KOPT-K1 (cell line): ENCODE results near the gene LEKR1.
"Not testable (repeated sequence)": the region's sequence is repeated elsewhere in the genome, so short reads cannot be mapped to it uniquely, and the experiment has no call there.

Experiments used
- H3K27ac ChIP-seq: fragments of 200-600 bp; sonication (generic); 2 replicates; pipeline ENCODE4 v1.5.1; 2016; ENCODE audit warnings: antibody characterized with exemption, mild to moderate bottlenecking, low read depth, low read length; ENCODE audit not compliant: poor library complexity, severe bottlenecking
- H3K36me3 ChIP-seq: fragments of 200-600 bp; sonication (generic); 2 replicates; pipeline ENCODE4 v1.5.1; 2017; ENCODE audit warnings: antibody characterized with exemption, mild to moderate bottlenecking, low read length, moderate library complexity; ENCODE audit not compliant: insufficient read depth
- H3K9me3 ChIP-seq: fragments of 200-600 bp; sonication (generic); 2 replicates; pipeline ENCODE4 v1.5.1; 2017; ENCODE audit warnings: antibody characterized with exemption, low read length, mild to moderate bottlenecking; ENCODE audit not compliant: insufficient read depth, poor library complexity, severe bottlenecking

The LEKR1 gene

DNA sequence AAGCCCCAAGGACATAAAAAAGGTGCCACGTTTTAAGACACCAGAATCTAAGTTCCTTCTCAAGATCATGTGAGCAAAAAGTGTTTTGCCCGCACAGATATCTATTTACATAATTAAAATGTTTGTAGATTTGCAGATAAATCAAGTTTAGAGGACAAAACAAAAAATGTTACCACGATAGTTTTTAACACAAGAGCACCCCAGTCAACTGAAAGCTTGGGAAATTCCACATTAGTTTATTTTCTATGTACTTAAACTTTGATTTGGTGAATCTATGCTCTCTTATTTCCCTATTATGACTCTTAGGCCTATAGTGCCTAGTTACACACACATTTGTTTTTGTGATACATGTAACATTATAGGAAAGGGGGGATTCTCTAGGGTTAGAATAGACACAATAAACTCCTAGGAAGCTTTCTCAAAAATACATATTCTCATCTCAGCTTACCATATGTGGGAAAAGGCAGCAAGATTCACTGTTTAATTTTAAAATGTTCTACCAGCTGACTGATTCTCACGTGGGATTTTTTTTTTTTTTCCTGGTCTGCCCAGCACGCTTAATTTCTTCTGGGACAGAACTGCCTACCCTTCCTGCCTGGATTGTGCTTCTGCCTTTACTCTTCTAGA lies 8.4 kb upstream of the LEKR1 start:
- no peaks in the 10 kb centered on the region for H3K36me3 ChIP-seq
- no peaks in the 10 kb centered on the region for H3K9me3 ChIP-seq
- H3K27ac ChIP-seq, result no peak overlapping the region

DNA sequence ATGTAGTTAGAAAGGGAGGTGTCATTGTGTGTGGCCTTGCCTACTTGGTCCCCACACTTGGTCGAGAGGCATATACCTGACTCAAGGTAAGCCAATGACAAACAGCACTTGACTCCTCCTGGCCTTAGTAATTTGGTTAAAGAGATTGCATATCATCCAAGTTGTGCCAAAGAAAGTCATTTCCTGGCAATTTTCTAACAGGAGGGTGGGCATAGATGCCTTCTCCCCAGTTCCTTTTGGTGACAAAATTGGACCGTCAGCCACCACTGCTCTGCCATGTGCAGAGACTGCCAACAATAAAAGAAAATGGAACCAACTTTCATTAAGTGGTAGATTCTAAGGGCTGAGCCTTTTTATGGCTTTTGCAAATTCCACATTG lies 7.9 kb upstream of the LEKR1 start:
- H3K27ac ChIP-seq, result no peak overlapping the region

DNA sequence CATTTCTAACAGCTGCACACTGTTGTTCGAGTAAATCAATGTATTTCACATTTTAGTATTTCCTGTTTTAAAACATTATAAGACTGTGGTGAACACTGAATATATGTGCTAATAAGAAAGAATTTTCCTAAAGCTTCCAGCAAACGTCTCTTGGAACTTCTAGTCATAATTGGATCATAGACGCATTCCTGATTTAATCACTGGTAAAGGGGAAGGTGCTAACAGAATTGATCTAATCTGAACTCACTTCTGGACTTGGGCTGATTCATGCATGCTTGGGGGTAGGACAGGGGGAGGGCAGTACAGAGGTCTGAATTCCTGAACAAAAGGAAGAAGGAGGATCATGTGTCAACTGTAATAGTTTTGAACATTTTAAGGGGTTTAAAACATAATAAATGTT lies 7.3 kb upstream of the LEKR1 start:
- no peak overlapping the region for H3K27ac ChIP-seq
- H3K9me3 ChIP-seq, result no peaks in the 10 kb centered on the region

More for the DNA sequence above, 7.9 kb upstream of the LEKR1 start:
- no peaks in the 10 kb centered on the region for H3K9me3 ChIP-seq
- H3K36me3 ChIP-seq, result no peaks in the 10 kb centered on the region

DNA sequence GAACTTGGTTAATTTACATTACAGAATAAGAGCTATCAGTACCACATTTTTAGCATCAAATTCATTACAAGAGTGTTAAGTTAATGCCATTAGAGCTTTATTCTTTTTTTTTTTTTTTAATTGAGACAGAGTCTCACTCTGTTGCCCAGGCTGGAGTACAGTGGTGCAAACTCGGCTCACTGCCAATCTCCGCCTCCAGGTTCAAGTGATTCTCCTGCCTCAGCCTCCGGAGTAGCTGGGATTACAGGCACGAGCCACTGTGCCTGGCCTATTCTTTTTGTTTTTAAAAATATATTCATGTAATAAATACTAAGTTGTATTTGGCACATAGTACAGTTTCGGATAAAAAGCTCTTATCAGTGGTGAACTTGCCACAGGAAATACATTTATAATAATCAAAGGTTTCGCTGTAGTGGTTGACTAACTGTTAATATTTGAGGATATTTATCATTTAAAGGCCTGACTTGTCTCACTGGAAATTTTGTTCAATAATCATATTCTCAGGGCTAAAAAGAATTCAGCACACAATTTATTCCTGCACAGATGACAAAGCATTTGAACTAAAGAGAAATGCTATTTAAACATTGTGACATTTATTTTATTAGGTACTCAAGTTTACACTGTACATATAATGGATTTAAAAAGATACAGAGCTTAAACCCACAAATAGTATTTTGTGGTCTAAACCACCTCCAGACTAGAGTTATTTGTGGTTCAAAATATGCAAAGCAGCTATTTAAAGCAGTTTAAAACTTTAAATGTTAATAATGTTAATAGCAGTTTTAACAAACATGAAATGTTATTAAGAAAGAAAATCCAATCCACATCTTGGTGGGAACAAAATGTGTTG lies 6.1 kb upstream of the LEKR1 start:
- H3K27ac ChIP-seq, result no peak overlapping the region
- H3K36me3 ChIP-seq, result no peaks in the 10 kb centered on the region
- H3K9me3 ChIP-seq, result no peaks in the 10 kb centered on the region

More for the DNA sequence above, 7.3 kb upstream of the LEKR1 start:
- no peaks in the 10 kb centered on the region for H3K36me3 ChIP-seq

DNA sequence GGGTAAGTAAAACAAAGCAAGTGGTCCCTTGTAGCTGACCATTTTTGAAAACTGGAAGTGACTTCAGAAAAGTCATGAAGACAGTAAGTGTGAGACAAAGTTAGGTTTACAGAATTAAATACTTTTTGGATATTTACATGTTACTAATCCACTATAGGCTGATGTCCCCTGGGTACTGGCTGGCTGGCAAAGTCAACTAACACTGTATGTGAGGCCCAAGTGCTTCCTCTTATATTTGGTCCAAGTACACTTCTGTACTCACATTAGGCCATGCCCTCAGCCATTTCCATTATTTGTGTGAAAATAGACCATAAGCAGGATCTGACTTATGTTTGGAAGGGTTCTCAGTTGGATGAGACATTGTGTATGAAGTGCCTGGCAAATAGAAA lies 5.5 kb upstream of the LEKR1 start:
- Histone ChIP-seq H3K36me3 (no peaks in the 10 kb centered on the region), H3K27ac (no peak overlapping the region), H3K9me3 (no peaks in the 10 kb centered on the region)

DNA sequence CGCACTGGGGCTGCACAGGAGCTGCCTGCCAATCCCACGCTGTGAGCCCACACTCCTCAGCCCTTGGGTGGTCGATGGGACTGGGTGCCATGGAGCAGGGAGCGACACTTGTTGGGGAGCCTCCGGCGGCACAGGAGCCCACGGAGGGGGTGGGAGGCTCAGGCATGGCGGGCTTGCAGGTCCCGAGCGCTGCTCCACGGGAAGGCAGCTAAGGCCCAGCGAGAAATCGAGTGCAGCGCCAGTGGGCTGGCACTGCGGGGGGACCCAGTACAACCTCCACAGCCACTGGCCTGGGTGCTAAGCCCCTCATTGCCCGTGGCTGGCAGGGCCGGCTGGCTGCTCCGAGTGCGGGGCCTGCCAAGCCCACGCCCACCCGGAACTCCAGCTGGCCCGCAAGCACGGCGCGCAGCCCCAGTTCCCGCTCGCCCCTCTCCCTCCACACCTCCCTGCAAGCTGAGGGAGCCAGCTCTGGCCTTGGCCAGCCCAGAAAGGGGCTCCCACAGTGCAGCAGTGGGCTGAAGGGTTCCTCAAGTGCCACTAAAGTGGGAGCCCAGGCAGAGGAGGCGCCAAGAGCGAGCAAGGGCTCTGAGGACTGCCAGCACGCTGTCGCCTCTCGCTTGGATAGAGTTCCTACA lies 3.4 kb upstream of the LEKR1 start:
- H3K36me3 ChIP-seq, H3K27ac ChIP-seq, H3K9me3 ChIP-seq: not testable (repeated sequence)

DNA sequence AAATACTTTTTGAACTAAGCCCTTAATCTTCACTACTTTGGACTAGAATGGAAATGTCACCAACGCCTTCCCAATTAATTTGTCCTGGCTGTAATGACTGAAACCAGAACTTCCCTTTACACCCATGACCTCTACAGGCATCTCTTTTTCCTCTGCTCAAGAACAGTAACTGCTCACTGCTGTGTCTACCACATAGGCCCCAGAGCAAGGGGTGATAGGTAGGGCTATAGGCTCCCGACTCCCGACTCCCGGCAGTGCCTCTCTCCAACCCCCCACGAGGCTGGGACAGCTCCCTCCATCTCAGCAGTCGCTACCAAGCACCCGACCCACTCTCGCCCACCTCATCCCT lies 384 bp upstream of the LEKR1 start:
- no peaks in the 10 kb centered on the region for H3K36me3 ChIP-seq
- no peak overlapping the region for H3K27ac ChIP-seq
- no peaks in the 10 kb centered on the region for H3K9me3 ChIP-seq

DNA sequence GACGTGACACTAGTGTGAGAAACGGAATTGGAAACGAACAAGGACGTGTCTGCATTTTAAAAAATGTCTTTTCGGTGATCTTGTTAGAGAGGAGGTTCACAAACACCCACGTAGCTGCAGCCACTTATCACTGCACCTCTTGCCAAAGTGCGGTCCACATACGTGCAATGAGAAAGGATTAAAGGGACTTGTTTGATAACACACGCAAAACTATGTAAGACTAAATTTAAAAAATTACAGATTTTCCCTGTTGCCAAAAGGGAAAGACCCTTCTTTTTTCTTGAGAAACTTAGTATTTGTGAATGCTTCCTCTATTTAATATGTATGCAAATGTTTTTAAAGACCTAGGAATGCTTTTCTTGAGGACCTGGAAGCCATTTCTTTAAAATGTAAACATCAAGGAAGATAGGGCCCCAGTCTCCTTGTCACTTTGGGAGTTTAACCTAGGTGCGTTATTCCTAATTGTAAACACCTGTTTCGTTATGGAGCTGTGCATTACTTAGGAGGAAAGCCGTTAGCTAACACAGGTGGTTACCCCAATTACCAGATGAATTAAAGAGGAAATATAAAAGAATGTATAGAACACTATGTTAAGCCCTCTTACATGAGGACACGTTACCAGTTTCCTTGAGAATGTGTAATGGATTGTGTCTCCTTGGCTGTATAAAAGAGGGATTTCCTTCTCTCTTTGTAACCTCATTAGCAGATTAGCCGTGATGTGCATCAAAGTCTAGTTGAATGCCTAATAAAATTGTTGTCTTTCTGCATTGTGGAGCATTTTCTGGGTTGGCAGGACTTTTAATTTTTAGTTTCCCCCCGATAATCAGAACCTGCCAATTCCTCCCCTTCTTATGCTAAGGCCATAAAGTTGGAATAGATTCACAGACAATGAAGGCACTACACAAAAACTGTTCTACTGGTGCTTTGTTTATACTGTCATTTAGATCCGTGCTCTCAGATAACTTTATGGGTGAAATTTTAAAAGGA lies 1.0 kb downstream of the LEKR1 start:
- Histone ChIP-seq H3K27ac (no peak overlapping the region), H3K9me3 (no peaks in the 10 kb centered on the region), H3K36me3 (no peaks in the 10 kb centered on the region)

DNA sequence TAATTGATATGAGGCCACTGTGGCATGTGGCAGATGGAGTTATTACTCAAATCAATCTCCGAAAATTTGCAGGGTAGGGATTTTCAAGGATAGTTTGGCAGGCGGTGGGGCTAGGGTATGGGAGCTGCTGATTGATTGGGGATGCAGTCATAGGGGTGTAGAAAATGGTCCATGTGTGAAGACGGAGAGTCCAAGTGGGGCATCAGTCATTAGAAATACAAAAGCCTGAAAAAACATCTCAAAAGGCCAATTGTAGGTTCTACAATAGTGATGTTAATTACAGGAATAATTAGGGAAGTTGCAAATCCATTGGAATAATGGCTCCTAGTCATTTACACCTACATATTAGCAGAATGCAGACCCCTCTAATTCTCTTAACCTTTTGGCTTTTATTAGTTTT lies 4.9 kb downstream of the LEKR1 start:
- Histone ChIP-seq H3K9me3 (no peaks in the 10 kb centered on the region), H3K36me3 (no peaks in the 10 kb centered on the region), H3K27ac (no peak overlapping the region)

DNA sequence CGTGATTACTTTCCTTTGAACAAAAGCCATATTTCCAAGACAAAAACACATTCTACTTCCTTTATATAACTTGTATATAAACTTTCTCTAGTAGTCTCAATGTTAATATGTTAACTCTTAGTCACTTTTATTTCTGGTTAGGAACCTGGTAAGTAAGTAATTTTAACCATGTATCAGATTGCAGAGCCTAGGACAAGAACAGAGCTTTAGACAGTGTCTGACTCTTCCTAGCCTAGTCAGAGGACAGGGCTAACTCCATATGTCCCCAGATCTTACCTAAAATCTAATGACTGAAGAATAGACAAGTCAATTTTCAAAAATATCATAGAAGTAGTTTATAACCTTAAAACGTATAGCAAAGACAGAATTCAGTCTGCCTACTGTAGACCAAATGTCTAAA lies 8.3 kb downstream of the LEKR1 start:
- Histone ChIP-seq H3K36me3 (no peaks in the 10 kb centered on the region), H3K27ac (no peak overlapping the region), H3K9me3 (no peaks in the 10 kb centered on the region)

DNA sequence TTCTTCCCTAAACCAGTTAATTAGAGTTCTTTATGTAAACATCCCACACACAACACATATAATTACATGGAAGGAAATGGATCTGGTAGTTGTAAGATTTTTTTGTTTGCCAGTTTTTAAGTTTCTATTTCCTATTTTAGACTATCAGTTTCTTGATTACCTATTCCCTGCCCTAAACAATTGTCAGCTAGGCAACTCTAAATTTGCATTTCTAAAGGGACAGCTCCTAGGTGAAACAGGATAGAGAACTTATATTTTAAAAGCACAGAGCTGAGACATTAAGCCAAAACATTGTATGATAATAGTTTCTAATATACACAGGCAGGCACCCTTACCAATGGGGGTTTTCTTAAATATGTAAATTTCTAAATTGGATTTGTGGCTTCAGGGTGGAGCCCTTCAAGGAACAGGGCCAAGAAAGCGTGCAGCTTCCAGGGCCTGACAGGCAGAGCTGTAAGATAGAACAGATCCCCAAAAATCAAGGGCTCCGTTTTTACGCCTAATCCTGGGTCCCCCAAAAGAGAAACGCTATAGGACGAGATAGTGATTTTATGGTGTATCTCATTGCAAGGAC lies 8.9 kb downstream of the LEKR1 start:
- no peaks in the 10 kb centered on the region for H3K36me3 ChIP-seq

DNA sequence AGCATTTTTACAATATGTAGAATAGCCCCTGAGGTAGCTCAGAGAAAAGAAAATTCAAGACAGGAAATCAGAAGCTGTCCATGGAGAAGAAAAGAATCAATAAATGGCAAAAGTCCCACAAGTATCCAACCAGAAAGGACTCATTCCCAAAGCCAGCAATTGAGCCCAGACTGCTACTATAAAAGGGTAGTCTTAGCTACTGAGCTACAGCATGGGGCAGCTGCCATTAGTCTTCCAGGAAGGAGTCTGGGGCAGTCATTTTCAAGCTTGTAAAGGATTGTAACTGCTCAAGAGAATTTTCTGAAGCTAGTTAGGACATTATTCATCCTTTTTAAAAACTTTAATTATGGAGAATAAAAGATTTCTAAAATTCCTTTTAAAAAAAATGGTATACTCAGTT lies 10.5 kb downstream of the LEKR1 start:
- Histone ChIP-seq H3K36me3 (no peaks in the 10 kb centered on the region), H3K9me3 (no peaks in the 10 kb centered on the region), H3K27ac (no peak overlapping the region)

More for the DNA sequence above, 8.9 kb downstream of the LEKR1 start:
- Histone ChIP-seq H3K9me3 (no peaks in the 10 kb centered on the region), H3K27ac (no peak overlapping the region)

DNA sequence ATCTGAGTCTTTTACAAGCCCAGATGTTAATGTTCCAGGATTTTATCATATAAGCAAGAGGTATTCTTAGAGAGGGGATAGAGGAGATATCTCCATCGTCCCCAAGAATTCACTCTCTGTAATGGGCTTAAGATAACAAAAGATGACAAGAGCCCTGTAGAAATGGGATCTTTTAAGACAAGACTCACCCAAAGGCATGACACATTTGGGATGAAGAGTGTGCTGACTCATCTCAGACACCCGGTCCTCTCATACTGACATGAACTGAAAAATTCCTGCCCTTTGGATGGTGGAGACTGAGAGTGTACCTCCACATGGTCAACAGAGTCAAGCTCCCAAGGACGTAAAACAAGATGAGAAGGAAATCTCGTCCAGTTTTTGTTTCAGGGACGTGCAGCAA lies 11.0 kb downstream of the LEKR1 start:
- Histone ChIP-seq H3K27ac (no peak overlapping the region), H3K36me3 (no peaks in the 10 kb centered on the region), H3K9me3 (no peaks in the 10 kb centered on the region)

DNA sequence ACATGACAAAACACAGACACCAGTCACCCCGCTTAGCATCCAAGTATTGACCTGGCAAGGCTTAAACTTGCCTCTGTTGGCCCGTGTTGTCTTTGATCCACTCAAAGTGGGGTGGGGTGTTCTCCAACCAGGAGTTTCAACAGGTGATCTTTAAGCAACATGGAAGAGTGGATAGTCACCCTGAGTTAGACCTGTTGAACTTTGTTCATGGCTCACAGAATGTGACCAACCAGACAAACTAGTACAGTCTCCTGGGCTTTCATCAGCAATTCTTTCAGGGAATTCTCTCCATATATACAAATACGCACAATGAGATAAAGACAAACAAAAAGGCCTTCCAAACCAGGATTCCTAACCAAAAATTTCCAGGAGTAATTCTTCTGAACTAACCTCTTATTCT lies 11.9 kb downstream of the LEKR1 start:
- no peaks in the 10 kb centered on the region for H3K36me3 ChIP-seq
- H3K27ac ChIP-seq, result no peak overlapping the region
- no peaks in the 10 kb centered on the region for H3K9me3 ChIP-seq
